Heart left ventricle (tissue), 16 donors: ENCODE results near the gene LRRC2. TPM values are rescaled to one million over a fixed set of nuclear protein-coding genes. Genes with fewer than 3 reads are reported as not detected.
A peak's percentile ranks its signal among the peaks of the same experiment; 100 is the strongest.

ENCODE experiments used
- ATAC-seq, 4 donors: fragments of 200-7000 bp; cut with Tn5 transposase; one replicate each; pipeline ENCODE4 v1.9.1; 2020 to 2022; ENCODE audit warnings: moderate library complexity in 4 of 4, mild to moderate bottlenecking in 3 of 4, moderate number of reproducible peaks in 1 of 4
- DNase-seq, 5 donors: peaks; one replicate each; pipeline ENCODE4 v3.0.0-alpha.2; 2020
- H3K27ac ChIP-seq, 12 donors: fragments of 200-600 bp; sonication (generic) in 4 of 12; one replicate each; pipeline versions ENCODE4 v1.5.0 to v1.8.0; 2016 to 2022; ENCODE audit warnings: mild to moderate bottlenecking in 2 of 12
- H3K27me3 ChIP-seq, 9 donors: fragments of 200-600 bp; sonication (generic) in 2 of 9; one replicate each; pipeline versions ENCODE4 v1.5.1 to v1.8.0; 2016 to 2022; ENCODE audit warnings: mild to moderate bottlenecking in 3 of 9
- H3K36me3 ChIP-seq, 9 donors: fragments of 200-600 bp; sonication (generic) in 2 of 9; one replicate each; pipeline versions ENCODE4 v1.5.0 to v1.8.0; 2018 to 2022; ENCODE audit warnings: mild to moderate bottlenecking in 2 of 9
- H3K4me1 ChIP-seq, 12 donors: fragments of 200-600 bp; sonication (generic) in 4 of 12; one replicate each; pipeline versions ENCODE4 v1.5.0 to v1.8.0; 2016 to 2022; ENCODE audit warnings: mild to moderate bottlenecking in 3 of 12
- H3K4me3 ChIP-seq, 12 donors: fragments of 200-600 bp; sonication (generic) in 4 of 12; one replicate each; pipeline versions ENCODE4 v1.5.0 to v1.8.0; 2017 to 2022; ENCODE audit warnings: mild to moderate bottlenecking in 9 of 12, moderate library complexity in 4 of 12
- H3K9me3 ChIP-seq, 12 donors: fragments of 200-600 bp; sonication (generic) in 4 of 12; one replicate each; pipeline versions ENCODE4 v1.5.0 to v1.8.0; 2016 to 2022; ENCODE audit warnings: mild to moderate bottlenecking in 1 of 12
- CTCF ChIP-seq, 12 donors: fragments of 200-600 bp; sonication (generic) in 4 of 12; IDR thresholded peaks; one replicate each; pipeline versions ENCODE4 v1.5.0 to v1.8.0; 2018 to 2022; ENCODE audit warnings: antibody characterized with exemption in 12 of 12, mild to moderate bottlenecking in 5 of 12
- POLR2A ChIP-seq, 2 donors: fragments of 450-650 bp; IDR thresholded peaks; one replicate each; pipeline ENCODE4 v1.6.1; 2017; ENCODE audit warnings: antibody characterized with exemption in 2 of 2, mild to moderate bottlenecking in 2 of 2, moderate library complexity in 2 of 2
- WGBS, 4 donors: extraction: QIAGEN DNeasy Blood & Tissue Kit in 2 of 4; methylation state at CpG; one replicate each; pipeline versions ENCODE4 v1.1.5 to v1.1.7; 2013 to 2018; 5-methylcytosine and 5-hydroxymethylcytosine counted together
- intact Hi-C, 10 donors: fragments of 100-400 bp; cut with DNase I; formaldehyde crosslinking; loops; one replicate each; pipeline versions ENCODE4 v1.11.1 to v1.14.2; 2022
- polyA plus RNA-seq, 2 donors: library from polyadenylated mRNA; stranded (reverse); fragments of 200-250 nt; gene quantifications; one replicate each; pipeline ENCODE4 v1.2.3, GENCODE V29; 2013
- total RNA-seq, 9 donors: library from RNA; depleted of rRNA in 2 of 9; stranded (reverse); fragments of >200 nt in 2 of 9; fragmentation: NEBNext Ultra II Directional in 3 of 9; extraction: Animal tissue kit (Norgen Biotek cat#: 25700) in 3 of 9; gene quantifications; one replicate each; pipeline versions ENCODE4 v1.1.0 to v1.2.4, GENCODE V29; 2016 to 2023
- donor health status: ischemic (EF 13 %, LVEDD 7.1; RV severe dilation, severe dysfunction).
- donor health status: healthy with polysubstance abuse.
- donor health status: DM: no; HTN: yes; CAD: no.
- donor health status: DM: no; HTN: no; CAD: no.
- donor health status: ischemic (EF 25% LVEDD 6.9; RV normal size, moderate dysfunction).
- donor health status: ischemic (EF 25% LVEDD 5.7; RV mildly dilated, moderate dysfunction).
- donor health status: healthy.
- donor health status: DM: yes; HTN: yes; CAD: no.
- donor health status: ischemic (EF 35%, LVEDD 5.7; RV mildly dilated, moderate dysfunction).
- donor health status: nonischemic (EF 11% LVEDD 7.7; RV severe dilation, severe dysfunction).
- donor health status: DM: yes; HTN: yes; CAD: no.
- donor health status: PGD.
- donor health status: ischemic (EF 29% LVEDD 5.4; RV normal size, mild dysfunction).
- donor health status: nonischemic (EF 23%, LVEDD 6.1; RV moderate dilation, normal function).

Gene LRRC2
- total and polyA plus RNA-seq, 11 donors, result 20.7 to 147 (median 83.7) TPM

- peaks cover 0 to 69% (median 11%) of the 10 kb centered on the region in 9 donors for H3K36me3 ChIP-seq
- ATAC-seq, result peak in 3 of 4 donors; percentile 18 to 29 (median 26)
- 89 to 97% (median 93%) methylated on average over 2 of the region's 2 CpGs for WGBS, 4 donors
Measured at GRCh38 chr3:46517784-46518181, 48.3 kb downstream of the LRRC2 start.

GRCh38 chr3:46517016-46517783 lies 48.9 kb downstream of the LRRC2 start:
- H3K27ac ChIP-seq, result no peak overlapping the region
- WGBS, 4 donors, result 87 to 92% (median 90%) methylated on average over 7 of the region's 7 CpGs
- no peaks in the 10 kb centered on the region for H3K27me3 ChIP-seq
- TF ChIP-seq POLR2A (IDR thresholded peaks at IDR 0.05) (no peak), CTCF (IDR thresholded peaks at IDR 0.05) (no peak)
- ATAC-seq, result no peak
- no peak overlapping the region for H3K4me3 ChIP-seq
- intact Hi-C loops, result no loop called here
- H3K4me1 ChIP-seq, result no peaks in the 10 kb centered on the region
- H3K9me3 ChIP-seq, result no peaks in the 10 kb centered on the region
- H3K36me3 ChIP-seq, result peaks cover 0 to 67% (median 11%) of the 10 kb centered on the region in 9 donors
- no peak for DNase-seq

More at GRCh38 chr3:46517784-46518181, 48.3 kb downstream of the LRRC2 start:
- no peak for DNase-seq
- Histone ChIP-seq H3K4me1 (no peaks in the 10 kb centered on the region), H3K27me3 (no peaks in the 10 kb centered on the region), H3K27ac (no peak overlapping the region), H3K4me3 (no peak overlapping the region), H3K9me3 (no peaks in the 10 kb centered on the region)
- intact Hi-C loops, result no loop called here
- TF ChIP-seq CTCF (IDR thresholded peaks at IDR 0.05) (no peak), POLR2A (IDR thresholded peaks at IDR 0.05) (no peak)

- 61 to 77% (median 77%) methylated on average over 4 of the region's 4 CpGs for WGBS, 4 donors
- Histone ChIP-seq H3K4me1 (no peaks in the 10 kb centered on the region), H3K36me3 (peaks cover 0 to 65% (median 11%) of the 10 kb centered on the region in 9 donors), H3K27me3 (peaks cover 0 to under 1% (median 0%) of the 10 kb centered on the region in 9 donors), H3K4me3 (no peak overlapping the region), H3K27ac (no peak overlapping the region), H3K9me3 (no peaks in the 10 kb centered on the region)
- ATAC-seq, result peak in 1 of 4 donors; percentile 12
- DNase-seq, result no peak
- intact Hi-C loops, result no loop called here
- TF ChIP-seq POLR2A (IDR thresholded peaks at IDR 0.05), result no peak
- no peak for TF ChIP-seq CTCF (IDR thresholded peaks at IDR 0.05)
Measured at GRCh38 chr3:46516521-46516920, 49.6 kb downstream of the LRRC2 start.

GRCh38 chr3:46512191-46512749 lies 53.8 kb downstream of the LRRC2 start:
- H3K27me3 ChIP-seq, result peaks cover 0 to 3% (median 0%) of the 10 kb centered on the region in 9 donors
- peaks cover 0 to 47% (median 0%) of the 10 kb centered on the region in 9 donors for H3K36me3 ChIP-seq
- no peak for ATAC-seq
- no peaks in the 10 kb centered on the region for H3K9me3 ChIP-seq
- H3K4me3 ChIP-seq, result no peak overlapping the region
- no peak for TF ChIP-seq POLR2A (IDR thresholded peaks at IDR 0.05)
- TF ChIP-seq CTCF (IDR thresholded peaks at IDR 0.05), result no peak
- intact Hi-C loops, result no loop called here
- no peak for DNase-seq
- H3K27ac ChIP-seq, result no peak overlapping the region
- no peaks in the 10 kb centered on the region for H3K4me1 ChIP-seq
- 77 to 87% (median 82%) methylated on average over 2 of the region's 2 CpGs for WGBS, 4 donors
